Right lobe of liver (tissue), 4 donors: ENCODE measurements around the gene RNU1-4.
"Not testable (repeated sequence)": the region's sequence is repeated elsewhere in the genome, so short reads cannot be mapped to it uniquely, and the experiment has no call there.

ENCODE experiments used
- POLR2A ChIP-seq: fragments of 450-650 bp; IDR thresholded peaks from one replicate; pipeline ENCODE4 v1.6.1; 2017; ENCODE audit warnings: antibody characterized with exemption, mild to moderate bottlenecking
- TF ChIP-seq, protein P1 (sequence below), 4 donors: fragments of 200-600 bp in 3 of 4; fragments of 450-650 bp in 1 of 4; IDR thresholded peaks; one replicate each; pipeline versions ENCODE4 v1.5.1 to v1.8.0; 2016 to 2022; ENCODE audit warnings: antibody characterized with exemption in 4 of 4, mild to moderate bottlenecking in 2 of 4
- donor health status: DM: no; HTN: no; CAD: no.
- donor health status: DM: no; HTN: no; CAD: no.
- donor health status: DM: no; HTN: yes; CAD: no.

DNA sequence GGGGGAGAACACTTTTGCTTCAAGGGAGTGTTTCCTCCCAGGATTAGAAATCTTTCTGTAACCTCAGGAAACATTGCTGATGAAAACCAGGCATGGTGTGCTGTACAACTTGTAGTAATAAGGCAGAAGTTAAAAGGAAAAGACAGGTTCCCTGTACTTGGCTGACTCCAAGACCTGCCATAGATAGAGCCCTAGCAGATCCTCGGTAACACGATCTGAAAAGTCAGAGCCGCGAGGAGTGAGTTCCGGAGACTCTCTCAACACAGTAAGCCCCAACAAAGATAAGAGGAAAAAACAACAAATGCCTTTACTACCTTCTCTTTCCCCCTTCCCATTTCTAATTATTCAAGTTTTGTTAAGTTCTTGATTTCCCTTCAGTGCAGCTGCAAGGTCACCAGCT lies 7.3 kb downstream of the RNU1-4 start:
- not testable (repeated sequence) for TF ChIP-seq POLR2A
- TF ChIP-seq, protein P1, sequence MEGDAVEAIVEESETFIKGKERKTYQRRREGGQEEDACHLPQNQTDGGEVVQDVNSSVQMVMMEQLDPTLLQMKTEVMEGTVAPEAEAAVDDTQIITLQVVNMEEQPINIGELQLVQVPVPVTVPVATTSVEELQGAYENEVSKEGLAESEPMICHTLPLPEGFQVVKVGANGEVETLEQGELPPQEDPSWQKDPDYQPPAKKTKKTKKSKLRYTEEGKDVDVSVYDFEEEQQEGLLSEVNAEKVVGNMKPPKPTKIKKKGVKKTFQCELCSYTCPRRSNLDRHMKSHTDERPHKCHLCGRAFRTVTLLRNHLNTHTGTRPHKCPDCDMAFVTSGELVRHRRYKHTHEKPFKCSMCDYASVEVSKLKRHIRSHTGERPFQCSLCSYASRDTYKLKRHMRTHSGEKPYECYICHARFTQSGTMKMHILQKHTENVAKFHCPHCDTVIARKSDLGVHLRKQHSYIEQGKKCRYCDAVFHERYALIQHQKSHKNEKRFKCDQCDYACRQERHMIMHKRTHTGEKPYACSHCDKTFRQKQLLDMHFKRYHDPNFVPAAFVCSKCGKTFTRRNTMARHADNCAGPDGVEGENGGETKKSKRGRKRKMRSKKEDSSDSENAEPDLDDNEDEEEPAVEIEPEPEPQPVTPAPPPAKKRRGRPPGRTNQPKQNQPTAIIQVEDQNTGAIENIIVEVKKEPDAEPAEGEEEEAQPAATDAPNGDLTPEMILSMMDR (IDR thresholded peaks at IDR 0.05) = not testable (repeated sequence)
